Endodermal cell (in vitro differentiated cells): ENCODE data around the gene NEBL. TPM values are rescaled to one million over a fixed set of nuclear protein-coding genes. Genes with fewer than 3 reads are reported as not detected.

Source experiments
- DNase-seq: peaks from one replicate; pipeline ENCODE4 v3.0.0-alpha.2; 2017
- H3K27ac ChIP-seq: 2 replicates; pipeline ENCODE4 v1.5.1; 2013; ENCODE audit warnings: mild to moderate bottlenecking, low read depth, low read length, moderate library complexity
- H3K27me3 ChIP-seq: 2 replicates; pipeline ENCODE4 v1.6.1; 2013; ENCODE audit warnings: mild to moderate bottlenecking, low read length, moderate library complexity; ENCODE audit not compliant: insufficient read depth, control insufficient read depth, poor library complexity, severe bottlenecking
- H3K36me3 ChIP-seq: 2 replicates; pipeline ENCODE4 v1.7.0; 2013; ENCODE audit warnings: mild to moderate bottlenecking, low read length, moderate library complexity; ENCODE audit not compliant: control insufficient read depth, insufficient read depth
- H3K4me1 ChIP-seq: one replicate; pipeline ENCODE4 v1.7.0; 2013; ENCODE audit warnings: low read length; ENCODE audit not compliant: control insufficient read depth, insufficient read depth
- H3K4me3 ChIP-seq: 2 replicates; pipeline ENCODE4 v1.5.1; 2013; ENCODE audit warnings: mild to moderate bottlenecking, low read length, moderate library complexity
- H3K9ac ChIP-seq: 2 replicates; pipeline ENCODE4 v1.6.1; 2013; ENCODE audit warnings: mild to moderate bottlenecking, low read length, moderate library complexity; ENCODE audit not compliant: poor library complexity, severe bottlenecking; ENCODE audit errors: extremely low read depth
- H3K9me3 ChIP-seq: 2 replicates; pipeline ENCODE4 v1.6.1; 2013; ENCODE audit warnings: mild to moderate bottlenecking, low read length, moderate library complexity; ENCODE audit not compliant: control insufficient read depth
- H3K27ac Mint-ChIP-seq: 2 replicates; pipeline ENCODE4 v1.8.0; 2020; ENCODE audit warnings: mixed read lengths
- H3K27me3 Mint-ChIP-seq: 2 replicates; pipeline ENCODE4 v1.8.0; 2021; ENCODE audit warnings: mild to moderate bottlenecking, mixed read lengths; ENCODE audit not compliant: insufficient read depth
- H3K36me3 Mint-ChIP-seq: 2 replicates; pipeline ENCODE4 v1.8.0; 2020; ENCODE audit warnings: low read depth, mixed read lengths
- H3K4me1 Mint-ChIP-seq: 2 replicates; pipeline ENCODE4 v1.8.0; 2020; ENCODE audit warnings: mixed read lengths
- H3K4me3 Mint-ChIP-seq: 2 replicates; pipeline ENCODE4 v1.8.0; 2020; ENCODE audit warnings: mild to moderate bottlenecking, moderate library complexity, mixed read lengths
- H3K9me3 Mint-ChIP-seq: 2 replicates; pipeline ENCODE4 v1.8.0; 2020; ENCODE audit warnings: mild to moderate bottlenecking, mixed read lengths
- CTCF ChIP-seq: fragments of 200-600 bp; sonication (generic); conservative IDR thresholded peaks from 2 replicates; pipeline ENCODE4 v1.5.0; 2021; ENCODE audit warnings: antibody characterized with exemption, mild to moderate bottlenecking
- WGBS, 2 experiments: methylation state at CpG; one replicate each; pipeline versions ENCODE4 v1.1.5 to v1.1.7; 2013; ENCODE audit warnings: missing lambda C conversion rate in 2 of 2, mixed read lengths in 1 of 2; ENCODE audit not compliant: insufficient coverage in 1 of 2, insufficient read length in 1 of 2; 5-methylcytosine and 5-hydroxymethylcytosine counted together
- total RNA-seq, 2 donors: library from RNA; stranded (reverse); fragmentation: NEBNext Ultra II Directional in 1 of 2; extraction: Animal tissue kit (Norgen Biotek cat#: 25700) in 1 of 2; gene quantifications; 2 replicates in 1 of 2; 3 replicates in 1 of 2; pipeline ENCODE4 v1.2.1, GENCODE V29; 2021

Gene NEBL
- total RNA-seq, 2 donors from 2014 or later: 39.8 to 61.6 TPM

- TF ChIP-seq CTCF: no peak
- Histone ChIP-seq H3K4me3 (no peak overlapping the region), H3K4me1 (no peaks in the 10 kb centered on the region), H3K27me3 (no peaks in the 10 kb centered on the region), H3K36me3 (peaks cover 9% of the 10 kb centered on the region), H3K9ac (no peak overlapping the region), H3K9me3 (peaks cover 5% of the 10 kb centered on the region), H3K27ac (no peak overlapping the region)
- Mint-ChIP-seq H3K27ac (no peak overlapping the region), H3K27me3 (no peaks in the 10 kb centered on the region), H3K9me3 (peaks cover 5% of the 10 kb centered on the region), H3K4me1 (peaks cover 19% of the 10 kb centered on the region), H3K4me3 (no peak overlapping the region), H3K36me3 (peaks cover 39% of the 10 kb centered on the region)
- no peak for DNase-seq
- 97 to 100% methylated on average over 4 to 5 of the region's 5 CpGs for WGBS, 2 experiments
Observed at GRCh38 chr10:20901110-20901509, 4.0 kb upstream of the NEBL start.

- TF ChIP-seq CTCF: no peak
- peaks cover 19% of the 10 kb centered on the region for H3K4me1 Mint-ChIP-seq
- no peak for DNase-seq
- no peaks in the 10 kb centered on the region for H3K4me1 ChIP-seq
- H3K9me3 Mint-ChIP-seq: no peaks in the 10 kb centered on the region
- 95 to 98% methylated on average over 2 to 3 of the region's 3 CpGs for WGBS, 2 experiments
- H3K36me3 ChIP-seq: no peaks in the 10 kb centered on the region
- no peak overlapping the region for H3K27ac Mint-ChIP-seq
- H3K4me3 ChIP-seq: no peak overlapping the region
- H3K36me3 Mint-ChIP-seq: peaks cover 31% of the 10 kb centered on the region
- H3K27me3 ChIP-seq: no peaks in the 10 kb centered on the region
- no peaks in the 10 kb centered on the region for H3K9me3 ChIP-seq
- no peak overlapping the region for H3K4me3 Mint-ChIP-seq
- H3K9ac ChIP-seq: no peak overlapping the region
- H3K27me3 Mint-ChIP-seq: no peaks in the 10 kb centered on the region
- H3K27ac ChIP-seq: no peak overlapping the region
Observed at GRCh38 chr10:20898866-20899535, 1.9 kb upstream of the NEBL start.

- Mint-ChIP-seq H3K9me3 (no peaks in the 10 kb centered on the region), H3K4me1 (peaks cover 61% of the 10 kb centered on the region), H3K4me3 (no peak overlapping the region), H3K27me3 (no peaks in the 10 kb centered on the region), H3K27ac (no peak overlapping the region), H3K36me3 (peaks cover 14% of the 10 kb centered on the region)
- no peak overlapping the region for H3K4me3 ChIP-seq
- no peaks in the 10 kb centered on the region for H3K27me3 ChIP-seq
- DNase-seq: no peak
- H3K9me3 ChIP-seq: no peaks in the 10 kb centered on the region
- TF ChIP-seq CTCF: no peak
- no peak overlapping the region for H3K9ac ChIP-seq
- 74 to 88% methylated on average over 1 of the region's 1 CpG for WGBS, 2 experiments
- peaks cover 3% of the 10 kb centered on the region for H3K36me3 ChIP-seq
- H3K27ac ChIP-seq: no peak overlapping the region
- H3K4me1 ChIP-seq: peaks cover 27% of the 10 kb centered on the region
Observed at GRCh38 chr10:20893297-20893696, 3.8 kb downstream of the NEBL start.
